ENCODE results near the gene TMPRSS9. TPM values are rescaled to one million over a fixed set of nuclear protein-coding genes. Genes with fewer than 3 reads are reported as not detected.
A peak's percentile ranks its signal among the peaks of the same experiment; 100 is the strongest.

Gene TMPRSS9
- total RNA-seq, 1 donor from 2014 or later: not detected

GRCh38 chr19:2330632-2331284 is 29.3 kb upstream of the TMPRSS9 start:
- ATAC-seq (ENCODE audit: low read depth): no peak
- H3K27ac Mint-ChIP-seq: peak overlapping the region; percentile 97
- CTCF ChIA-PET: interaction anchor here (0.7 kb wide), 1 partner anchor 97 kb away, joined by 3 read pairs; the partner anchor contains the start of gene TIMM13

GRCh38 chr19:2331601-2332246 is 28.3 kb upstream of the TMPRSS9 start:
- Mint-ChIP-seq H3K9me3 (no peaks in the 10 kb centered on the region), H3K27ac (peak overlapping the region; percentile 97), H3K27me3 (no peaks in the 10 kb centered on the region), H3K36me3 (ENCODE audit: low read depth) (peaks cover 25% of the 10 kb centered on the region), H3K4me3 (peak overlapping the region; percentile 78), H3K4me1 (peaks cover 75% of the 10 kb centered on the region)
- no peak for TF ChIP-seq CTCF (IDR thresholded peaks at IDR 0.05)
- ChIA-PET POLR2A (interaction anchor here (0.6 to 2.2 kb wide), 26 partner anchors 9 to 1751 kb away, joined by 3 to 13 read pairs (median 6); partner anchors contain the start of genes GADD45B, MKNK2, PEAK3 and TIMM13), CTCF (interaction anchor here (0.7 to 0.8 kb wide), 3 partner anchors 49 to 96 kb away, joined by 3 to 4 read pairs (median 3); partner anchors contain the start of gene TIMM13)
- intact Hi-C loops (cut with micrococcal nuclease): loop anchor here (1.0 to 5.0 kb wide), 4 partner anchors 42 to 291 kb away; partner anchors contain the start of genes PLEKHJ1 and SF3A2
- peak; percentile 0 for ATAC-seq (ENCODE audit: low read depth)
- DNase-seq: no peak

More at GRCh38 chr19:2330632-2331284, 29.3 kb upstream of the TMPRSS9 start:
- H3K4me3 Mint-ChIP-seq: peak overlapping the region; percentile 41
- POLR2A ChIA-PET: interaction anchor here (2.0 to 2.2 kb wide), 2 partner anchors 58 to 61 kb away, joined by 7 to 12 read pairs; no protein-coding TSS in a partner anchor
- intact Hi-C loops (cut with micrococcal nuclease): loop anchor here (5.0 kb wide), 1 partner anchor 292 kb away; no protein-coding TSS in a partner anchor
- H3K27me3 Mint-ChIP-seq: no peaks in the 10 kb centered on the region
- no peak for TF ChIP-seq CTCF (IDR thresholded peaks at IDR 0.05)
- no peak for DNase-seq
- H3K4me1 Mint-ChIP-seq: peaks cover 76% of the 10 kb centered on the region
- H3K9me3 Mint-ChIP-seq: no peaks in the 10 kb centered on the region
- peaks cover 23% of the 10 kb centered on the region for H3K36me3 Mint-ChIP-seq (ENCODE audit: low read depth)

- peak; percentile 81 for ATAC-seq (ENCODE audit: low read depth)
- TF ChIP-seq CTCF (IDR thresholded peaks at IDR 0.05): no peak
- ChIA-PET CTCF (interaction anchor here (0.8 to 1.5 kb wide), 4 partner anchors 21 to 161 kb away, joined by 3 to 4 read pairs (median 3); no protein-coding TSS in a partner anchor), POLR2A (interaction anchor here (0.6 to 2.2 kb wide), 28 partner anchors 8 to 1750 kb away, joined by 3 to 13 read pairs (median 6); partner anchors contain the start of genes GADD45B, MKNK2 and TIMM13)
- peak; percentile 83 for DNase-seq
- intact Hi-C loops (cut with micrococcal nuclease): loop anchor here (1.0 to 5.0 kb wide), 4 partner anchors 43 to 290 kb away; partner anchors contain the start of genes PLEKHJ1 and SF3A2
- peak overlapping the region; percentile 97 for H3K27ac Mint-ChIP-seq
- no peaks in the 10 kb centered on the region for H3K9me3 Mint-ChIP-seq
- no peaks in the 10 kb centered on the region for H3K27me3 Mint-ChIP-seq
- H3K4me3 Mint-ChIP-seq: peak overlapping the region; percentile 78
- H3K36me3 Mint-ChIP-seq (ENCODE audit: low read depth): peaks cover 29% of the 10 kb centered on the region
- H3K4me1 Mint-ChIP-seq: peaks cover 67% of the 10 kb centered on the region
These were observed 27.6 kb upstream of the TMPRSS9 start for GRCh38 chr19:2332341-2333026.

GRCh38 chr19:2333027-2333806 is 26.8 kb upstream of the TMPRSS9 start:
- intact Hi-C loops (cut with micrococcal nuclease): loop anchor here (2.0 to 5.0 kb wide), 2 partner anchors 58 to 289 kb away; no protein-coding TSS in a partner anchor
- peak overlapping the region; percentile 73 for H3K4me3 Mint-ChIP-seq
- no peaks in the 10 kb centered on the region for H3K9me3 Mint-ChIP-seq
- peak overlapping the region; percentile 81 for H3K27ac Mint-ChIP-seq
- POLR2A ChIA-PET: interaction anchor here (0.6 to 2.0 kb wide), 10 partner anchors 9 to 143 kb away, joined by 3 to 8 read pairs (median 4); partner anchors contain the start of gene GADD45B
- H3K4me1 Mint-ChIP-seq: peaks cover 62% of the 10 kb centered on the region
- CTCF ChIA-PET: interaction anchor here (0.8 to 1.5 kb wide), 2 partner anchors 20 to 162 kb away, joined by 3 read pairs; no protein-coding TSS in a partner anchor
- DNase-seq (no peak), ATAC-seq (ENCODE audit: low read depth) (no peak)
- no peaks in the 10 kb centered on the region for H3K27me3 Mint-ChIP-seq
- TF ChIP-seq CTCF (IDR thresholded peaks at IDR 0.05): no peak
- H3K36me3 Mint-ChIP-seq (ENCODE audit: low read depth): peaks cover 29% of the 10 kb centered on the region

All from activated B cell treated with CpG ODN at 0.5 μM for 24 hours (primary cell).